DMS 273 treated with DMSO at 0.1 percent for 48 hours (cell line): ENCODE measurements around the gene VANGL1.

ENCODE experiments used
- DNase-seq: peaks from one replicate; lab custom pipeline; 2025; lab: John Stamatoyannopoulos, UW

Gene VANGL1

DNA sequence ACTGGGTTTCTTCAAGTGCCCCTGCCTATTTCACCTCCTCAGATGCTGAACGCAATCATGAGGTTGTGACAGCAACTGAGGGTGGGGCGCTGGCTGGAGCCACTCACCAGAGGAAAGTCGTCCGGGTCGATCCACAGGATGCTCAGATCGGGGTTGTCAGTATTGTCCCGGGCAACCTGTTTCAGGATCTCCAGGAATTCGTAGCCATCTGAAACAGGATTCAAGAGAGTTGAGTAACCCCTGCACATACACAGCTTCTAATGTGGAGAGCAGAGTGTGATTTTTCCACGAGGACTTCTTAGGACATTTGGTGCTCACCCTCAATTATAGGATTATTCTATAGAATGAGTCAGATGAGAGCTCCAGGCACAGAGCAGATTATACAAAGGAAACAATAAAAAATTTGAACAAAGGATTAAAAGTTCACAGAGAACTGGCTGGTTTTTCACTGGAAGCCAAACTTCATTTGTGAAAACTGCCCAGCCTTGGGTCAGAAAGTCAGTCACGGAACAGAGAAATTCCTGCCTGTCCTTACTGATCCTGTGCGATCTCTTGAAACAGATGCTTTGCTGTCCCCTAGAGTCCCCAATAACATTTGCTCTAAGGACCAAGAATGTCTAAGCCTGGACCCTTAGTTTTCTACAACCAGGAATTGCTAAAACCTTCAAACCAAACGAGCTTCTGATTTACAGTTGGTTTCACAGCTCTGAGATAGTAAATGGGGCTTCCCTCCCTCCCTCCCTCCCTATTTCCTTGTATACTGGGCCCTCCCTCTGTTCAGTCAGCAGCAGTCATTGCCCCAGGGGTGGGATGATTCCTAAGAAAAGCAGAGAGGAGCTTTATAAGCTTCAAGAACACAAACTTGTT lies 63.5 kb downstream of the VANGL1 start:
- no peak for DNase-seq

DNA sequence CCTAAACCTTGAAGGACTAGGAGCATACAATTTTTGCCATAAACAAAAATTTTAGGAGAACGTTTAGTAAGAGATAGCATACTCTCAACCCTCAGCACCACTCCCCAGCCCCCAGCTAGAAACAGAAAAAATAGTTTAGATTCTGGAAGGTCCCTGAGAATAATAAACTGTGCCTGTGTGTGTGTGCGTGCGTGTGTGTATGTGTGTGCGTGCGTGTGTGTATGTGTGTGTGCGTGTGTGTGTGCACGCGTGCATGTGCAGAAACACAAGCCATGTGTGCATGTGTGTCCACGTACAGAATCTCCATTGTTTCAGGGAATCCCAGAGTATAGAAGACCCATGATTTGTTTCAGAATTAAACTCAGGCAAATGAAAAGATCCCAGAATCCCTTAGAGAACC lies 64.2 kb downstream of the VANGL1 start:
- no peak for DNase-seq

DNA sequence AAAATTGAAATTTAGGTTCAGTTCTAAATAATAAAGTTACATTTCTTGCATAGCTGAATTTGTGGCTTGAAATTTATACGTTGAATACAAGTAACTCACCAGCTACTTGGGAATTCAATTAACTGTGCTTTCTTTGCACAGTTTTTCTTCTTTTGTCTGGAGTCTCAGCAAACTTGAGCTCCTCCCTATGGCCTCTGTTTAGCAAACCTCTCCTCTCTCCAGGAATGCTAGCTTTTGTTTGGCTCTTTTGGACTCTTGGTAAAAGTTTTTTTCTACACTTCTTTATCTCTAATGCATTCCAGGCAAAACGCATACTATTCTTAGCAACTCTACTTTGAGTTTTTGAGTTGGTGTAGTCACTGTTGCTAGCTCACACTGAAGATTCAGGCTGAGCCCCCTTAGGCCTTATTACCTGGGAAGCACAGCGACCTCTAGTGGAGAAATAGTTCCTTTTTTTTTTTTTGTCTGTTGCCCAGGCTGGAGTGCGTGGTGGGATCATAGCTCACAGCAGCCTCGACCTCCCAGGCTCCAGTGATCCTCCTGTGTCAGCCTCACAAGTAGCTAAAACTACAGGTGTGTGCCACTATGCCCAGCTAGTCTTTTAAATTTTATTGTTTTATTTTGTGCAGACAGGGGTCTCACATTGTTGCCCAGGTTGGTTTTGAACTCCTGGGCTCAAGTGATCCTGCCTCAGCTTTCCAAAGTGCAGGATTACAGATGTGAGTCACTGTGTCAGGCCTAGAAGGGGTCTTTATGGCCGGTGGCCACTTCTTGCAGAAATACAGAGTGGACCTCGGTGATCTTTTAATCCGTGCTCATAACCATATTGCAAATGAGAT lies 65.0 kb downstream of the VANGL1 start:
- peak; percentile 6 for DNase-seq

DNA sequence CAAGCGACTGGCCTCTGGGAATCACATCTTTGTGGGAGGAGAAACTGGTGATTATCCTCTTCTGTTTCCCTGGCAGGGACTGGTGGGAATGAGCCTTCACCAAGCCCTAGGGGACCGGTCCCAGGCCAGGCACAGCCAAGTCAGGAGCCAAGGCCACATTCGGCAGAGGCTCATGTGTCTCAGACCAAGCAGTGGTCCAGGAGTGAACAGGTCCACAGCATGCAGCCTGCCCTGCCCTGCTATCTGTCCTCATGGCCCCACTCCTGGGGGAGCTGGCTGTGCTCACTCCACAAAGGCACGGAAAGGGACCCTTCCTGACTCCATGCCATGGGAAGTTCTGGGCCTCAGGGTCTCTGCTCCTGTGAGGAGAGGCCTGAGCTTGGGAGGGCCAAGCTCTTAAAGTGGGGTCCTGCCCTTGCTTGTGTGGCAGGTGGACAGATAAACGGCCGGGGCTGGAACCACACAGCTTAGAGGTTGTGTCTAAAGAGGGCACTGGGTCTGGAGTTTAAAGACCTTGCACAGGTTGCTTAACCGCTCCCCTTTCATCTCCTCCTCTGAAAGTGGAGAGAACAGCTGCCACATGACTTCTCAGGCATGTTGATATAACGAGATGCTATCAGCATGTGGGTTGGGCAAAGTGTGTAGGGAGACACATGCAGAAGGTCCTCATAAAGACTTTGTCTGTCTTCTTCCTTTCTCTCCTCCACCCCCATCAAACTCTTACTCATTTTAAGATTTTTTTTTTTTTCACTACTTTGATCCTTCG lies 69.3 kb downstream of the VANGL1 start:
- DNase-seq, result no peak

DNA sequence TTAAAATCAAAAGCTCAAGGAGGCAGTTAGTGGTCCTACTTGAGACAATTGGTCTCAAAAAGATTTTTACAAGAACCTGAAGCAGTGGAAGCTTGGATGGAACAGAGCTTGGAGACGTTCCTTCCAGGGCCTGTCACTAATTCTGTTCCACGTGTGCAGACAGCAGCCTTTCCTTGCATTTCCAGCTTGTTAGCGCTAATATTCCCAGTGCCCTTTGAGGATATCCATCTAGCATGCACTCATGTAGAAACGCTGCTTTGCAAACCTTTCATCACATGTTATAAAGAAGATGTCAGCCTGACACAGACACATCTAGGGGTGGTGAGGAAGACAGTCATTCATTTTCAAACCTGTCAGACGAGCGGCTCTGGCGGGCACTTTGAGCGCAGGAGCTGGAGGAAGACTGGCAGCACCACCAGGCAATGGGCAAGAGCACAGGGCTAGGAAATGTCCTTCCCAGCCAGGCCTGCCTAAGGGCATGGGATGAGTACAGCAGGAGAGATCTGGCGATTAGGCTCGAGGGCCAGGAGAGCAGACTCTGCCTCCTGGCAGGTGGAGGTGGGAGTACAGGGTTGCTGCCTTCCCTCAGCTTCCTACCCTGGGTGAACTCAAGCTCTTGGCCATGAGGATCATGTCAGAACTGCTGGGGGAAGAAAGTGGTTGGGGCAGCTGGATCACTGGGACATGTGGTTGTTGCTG lies 71.3 kb downstream of the VANGL1 start:
- no peak for DNase-seq

DNA sequence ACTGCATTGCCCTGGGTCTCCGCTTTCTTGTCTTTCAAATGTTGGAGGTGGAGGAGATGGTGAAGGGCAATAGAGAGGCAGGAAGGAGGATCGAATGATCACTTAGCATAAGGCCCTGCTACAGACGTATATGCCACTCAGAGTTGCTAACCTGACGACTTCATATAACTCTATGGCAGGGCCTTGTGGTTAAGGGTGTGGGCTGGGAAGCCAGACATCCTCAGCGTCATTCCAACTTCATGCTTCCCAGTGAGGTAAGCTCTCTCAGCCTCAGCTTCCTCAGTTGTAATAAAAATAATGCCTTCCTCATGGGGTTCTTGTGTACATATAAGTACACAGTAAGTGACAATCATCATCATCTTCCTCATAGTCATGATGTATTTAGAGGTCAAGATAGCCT lies 72.1 kb downstream of the VANGL1 start:
- DNase-seq, result no peak

DNA sequence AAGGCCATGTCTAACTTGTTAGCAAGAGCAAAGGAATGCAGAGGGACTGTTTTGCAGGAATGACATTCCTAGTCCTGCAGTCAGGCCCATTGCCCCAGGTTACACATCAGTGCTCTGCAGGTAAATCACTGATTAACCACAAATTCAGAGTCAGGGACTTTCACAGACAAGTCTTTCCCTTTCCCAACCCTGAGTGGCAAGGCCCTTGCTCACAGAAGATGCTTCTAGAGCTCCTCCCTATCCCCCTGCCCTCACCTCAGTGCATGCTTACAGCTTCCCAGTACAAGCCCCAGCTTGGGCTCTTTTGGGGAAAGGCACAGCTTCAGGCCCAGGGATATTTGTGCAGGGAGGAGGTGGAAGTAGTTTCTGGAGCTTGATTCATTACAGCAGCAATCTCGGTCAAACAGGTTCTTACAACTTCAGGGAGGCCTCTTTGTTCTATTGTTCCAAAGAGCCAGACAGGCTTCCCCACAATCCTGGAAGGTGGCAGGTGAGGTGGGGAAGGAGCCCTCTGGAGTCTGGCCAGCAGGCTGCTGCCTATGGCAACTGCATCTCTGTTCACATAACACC lies 72.9 kb downstream of the VANGL1 start:
- no peak for DNase-seq

DNA sequence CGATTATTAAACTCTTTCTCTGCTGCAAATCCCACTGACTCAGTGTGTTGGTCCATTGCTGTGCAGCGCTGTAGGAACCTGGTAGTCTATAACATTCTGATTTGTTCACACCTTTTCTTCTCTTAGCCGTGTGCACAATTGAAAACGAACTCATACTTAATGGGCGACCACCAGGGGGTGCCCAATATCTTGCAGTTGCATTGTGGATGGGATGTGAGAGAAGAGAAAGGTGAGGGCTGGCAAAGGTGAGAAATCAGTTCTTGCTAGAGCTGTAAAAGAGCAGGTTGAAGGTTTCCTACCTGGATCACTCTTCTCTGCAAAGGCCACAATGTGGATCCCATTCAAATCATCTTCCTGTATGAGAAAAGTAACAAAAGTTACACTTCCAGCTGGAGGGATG lies 75.8 kb downstream of the VANGL1 start:
- DNase-seq, result no peak

DNA sequence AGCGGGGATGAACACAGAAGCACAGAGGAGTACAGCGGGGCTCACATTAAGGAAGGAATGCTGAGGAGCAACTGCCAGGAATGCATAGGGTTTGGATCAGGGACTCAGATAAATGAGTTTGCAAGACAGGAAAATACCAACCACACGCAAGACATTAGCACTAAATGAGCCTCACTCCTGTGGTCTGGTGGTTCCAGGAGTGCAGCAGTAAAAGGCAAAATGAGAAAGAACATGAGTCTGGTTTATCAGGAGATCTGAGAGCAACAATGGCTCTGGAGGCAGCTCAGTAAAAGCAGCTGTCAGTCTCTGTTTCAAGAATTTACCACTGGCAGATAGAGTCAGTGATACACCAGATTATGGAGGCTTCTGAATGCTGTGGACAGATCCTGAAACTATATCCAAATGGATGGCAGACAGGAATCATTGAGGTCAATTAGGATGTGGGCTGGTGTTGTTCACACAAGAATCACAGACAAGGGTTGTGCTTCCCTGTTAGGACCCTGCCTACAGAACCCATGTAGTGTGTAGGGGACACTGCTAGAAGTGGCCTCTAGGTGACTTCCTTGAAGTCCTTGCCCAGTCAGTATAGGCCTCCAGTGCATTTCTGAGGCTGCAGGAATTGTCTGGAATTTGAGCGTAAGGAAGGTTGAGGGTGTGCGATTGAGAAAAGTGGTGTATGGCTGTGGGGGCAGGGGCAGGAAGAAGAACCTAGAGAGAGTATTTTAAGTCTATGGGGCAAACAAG lies 76.4 kb downstream of the VANGL1 start:
- no peak for DNase-seq

DNA sequence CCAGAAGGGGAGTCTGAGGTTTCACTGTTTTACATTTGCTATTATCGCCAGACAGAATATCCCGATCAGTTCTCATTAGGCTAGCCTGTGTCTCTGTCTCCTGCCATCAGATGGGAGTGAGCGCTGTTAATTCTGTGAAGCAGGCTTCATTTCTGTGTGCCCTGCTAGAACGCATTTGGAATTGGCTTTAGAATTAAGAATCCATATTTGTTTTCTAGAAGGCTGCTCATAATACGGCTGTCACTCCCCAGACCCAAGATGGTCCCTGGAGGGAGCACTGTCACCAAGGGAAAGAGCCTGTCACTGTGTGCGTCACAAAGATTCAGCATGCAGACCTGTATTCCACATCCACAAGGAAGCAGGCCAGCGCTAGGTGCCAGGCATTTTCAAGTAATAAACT lies 77.5 kb downstream of the VANGL1 start:
- DNase-seq, result no peak

DNA sequence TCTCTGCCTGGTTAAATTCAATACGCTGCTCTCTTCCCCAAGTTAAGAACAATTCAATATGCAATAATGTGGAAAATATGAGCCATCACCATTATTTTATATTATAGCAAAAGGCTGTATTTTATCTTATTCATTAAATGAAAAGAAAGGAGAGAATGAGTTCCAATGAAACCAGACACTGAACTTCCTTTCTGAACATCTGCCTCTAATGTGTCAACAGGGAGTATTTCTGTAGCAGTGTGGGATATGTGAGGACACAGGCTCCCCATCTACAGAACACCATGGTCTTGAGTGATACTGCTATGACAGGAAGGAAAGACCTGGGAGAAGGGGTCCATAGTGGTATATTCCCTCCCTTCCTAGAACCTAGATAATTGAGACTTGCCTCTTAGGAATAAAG lies 80.5 kb downstream of the VANGL1 start:
- no peak for DNase-seq

DNA sequence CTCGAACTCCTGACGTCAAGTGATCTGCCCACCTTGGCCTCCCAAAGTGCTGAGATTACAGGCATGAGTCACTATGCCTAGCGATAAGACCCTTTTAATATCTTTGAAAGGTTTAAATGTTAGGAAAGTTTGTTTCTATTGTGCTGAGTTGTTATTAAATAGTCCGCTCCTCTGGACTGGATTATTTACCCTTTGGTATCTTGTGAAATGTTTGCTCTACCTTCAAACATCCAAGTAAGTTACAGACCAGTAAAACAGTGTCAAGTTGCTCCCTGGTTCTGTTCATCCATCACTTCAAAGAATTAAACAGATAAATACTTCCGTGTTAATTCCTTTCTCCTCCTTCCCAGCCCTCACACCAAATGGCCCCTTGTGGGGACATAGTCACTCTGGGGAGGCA lies 82.0 kb downstream of the VANGL1 start:
- DNase-seq, result no peak

DNA sequence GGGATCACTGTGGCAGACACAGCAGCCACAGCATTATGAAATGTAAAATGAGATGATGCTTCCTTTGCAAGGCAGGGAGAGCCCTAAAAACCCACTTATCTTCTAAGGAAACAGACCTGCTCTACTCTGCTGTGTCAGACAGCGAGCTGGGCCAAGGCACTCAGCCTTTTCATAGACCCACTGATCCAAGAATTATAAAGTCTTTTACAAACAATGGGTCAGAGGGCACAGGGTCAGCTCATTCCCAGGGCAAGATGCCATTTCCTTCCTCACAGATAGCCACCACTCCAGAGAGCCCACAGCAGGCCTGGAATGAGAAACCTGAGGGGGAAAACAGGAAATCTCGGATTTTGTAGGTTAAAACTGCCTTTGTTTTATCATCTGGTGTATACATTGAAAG lies 83.8 kb downstream of the VANGL1 start:
- no peak for DNase-seq

DNA sequence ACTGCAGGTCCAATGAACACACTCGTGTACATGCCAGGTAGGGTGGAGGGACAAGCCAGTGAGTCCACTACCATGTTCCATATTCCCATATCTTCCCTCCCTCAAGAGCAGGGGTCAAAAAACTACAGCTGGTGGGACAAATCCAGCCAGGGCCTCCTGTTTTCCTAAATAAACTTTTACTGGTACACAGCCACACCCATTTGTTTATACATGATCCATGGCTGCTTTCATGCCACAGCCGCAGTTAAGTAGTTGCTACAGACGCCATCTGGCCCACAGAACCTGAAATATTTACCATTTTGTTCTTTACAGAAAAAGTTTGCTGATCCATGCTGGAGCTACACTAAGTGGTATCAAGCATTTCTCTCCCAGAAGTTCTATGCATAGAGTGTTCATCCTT lies 84.4 kb downstream of the VANGL1 start:
- DNase-seq, result no peak

DNA sequence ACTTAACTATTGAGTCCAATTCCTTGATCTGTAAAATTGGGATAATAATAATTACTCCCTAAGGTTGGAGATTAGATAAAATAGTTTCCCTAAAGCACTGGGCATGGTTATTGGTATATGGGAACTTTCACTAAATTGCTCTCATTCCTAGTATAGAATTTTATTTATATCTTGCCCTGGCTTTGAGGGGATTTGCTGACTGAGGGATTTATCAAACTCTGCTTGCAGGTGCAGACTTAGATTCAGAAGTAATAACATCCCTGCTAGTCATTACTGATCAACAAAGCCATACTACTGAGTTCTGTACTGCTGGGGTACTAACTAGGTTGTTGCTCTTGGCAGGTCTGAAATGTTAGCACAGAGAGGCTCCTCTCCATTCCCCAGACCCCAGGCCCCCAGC lies 84.8 kb downstream of the VANGL1 start:
- no peak for DNase-seq

DNA sequence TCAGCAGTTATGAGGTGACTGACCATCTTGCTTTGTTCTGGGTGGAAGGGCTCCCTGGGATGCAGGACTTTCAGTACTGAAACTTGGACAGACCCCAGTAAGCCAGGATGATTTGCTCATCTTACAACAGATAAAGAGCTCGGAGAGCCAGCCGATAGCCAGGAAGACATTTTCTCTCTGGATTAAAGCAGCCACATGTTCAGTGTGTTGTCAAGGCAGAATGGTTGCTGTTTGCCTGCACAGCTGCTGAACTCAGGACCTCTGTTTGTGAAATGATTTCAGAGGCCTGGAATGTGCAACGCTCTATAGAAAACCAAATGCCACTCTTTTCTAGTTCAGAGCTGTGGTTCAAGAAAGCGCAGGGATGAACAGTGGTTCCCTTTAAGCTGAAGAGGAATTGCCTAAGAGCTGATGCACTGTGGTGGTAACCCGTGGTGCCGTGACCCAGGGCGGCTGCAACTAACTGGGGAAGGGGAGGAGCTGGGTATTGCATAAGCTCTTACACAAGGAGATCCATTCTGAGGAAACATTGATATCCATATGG lies 86.0 kb downstream of the VANGL1 start:
- DNase-seq, result no peak

DNA sequence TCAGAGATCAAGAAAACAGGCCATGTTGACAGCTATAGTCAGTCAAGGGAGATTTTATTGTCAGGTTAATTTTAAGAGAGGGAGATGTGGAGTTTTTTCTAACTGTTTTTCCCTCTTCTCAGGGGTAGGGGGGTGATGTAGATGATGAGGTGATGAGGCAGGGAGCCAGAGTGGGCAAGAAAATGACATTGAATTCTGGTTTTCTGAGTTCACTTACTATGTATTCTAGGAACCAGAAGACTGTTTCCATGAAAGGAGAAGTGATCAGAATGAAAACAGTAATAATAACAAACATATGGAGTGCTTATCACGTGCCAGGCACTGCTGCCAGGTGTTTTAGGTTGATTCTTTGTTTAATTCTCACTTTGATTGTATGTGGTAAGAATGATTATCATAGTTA lies 86.6 kb downstream of the VANGL1 start:
- DNase-seq, result no peak

DNA sequence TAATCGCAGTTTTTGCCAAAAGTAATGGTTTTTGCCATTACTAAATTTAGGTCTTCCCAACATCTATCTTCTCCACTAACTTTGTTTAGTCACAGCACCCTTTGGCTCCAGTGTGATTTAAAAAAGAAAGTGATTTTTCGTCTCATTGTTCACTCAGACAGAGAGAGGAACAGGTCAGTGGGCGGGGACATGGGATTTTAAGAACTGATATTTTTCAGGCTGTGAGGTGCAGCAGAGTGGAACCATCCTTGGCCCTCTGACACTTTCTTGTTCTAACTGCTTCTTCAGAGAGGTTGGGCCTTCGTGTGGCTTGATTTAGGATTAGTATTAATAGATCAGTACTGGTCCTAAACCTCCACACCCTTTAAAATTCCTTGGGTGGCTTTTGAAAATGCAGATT lies 88.0 kb downstream of the VANGL1 start:
- no peak for DNase-seq

DNA sequence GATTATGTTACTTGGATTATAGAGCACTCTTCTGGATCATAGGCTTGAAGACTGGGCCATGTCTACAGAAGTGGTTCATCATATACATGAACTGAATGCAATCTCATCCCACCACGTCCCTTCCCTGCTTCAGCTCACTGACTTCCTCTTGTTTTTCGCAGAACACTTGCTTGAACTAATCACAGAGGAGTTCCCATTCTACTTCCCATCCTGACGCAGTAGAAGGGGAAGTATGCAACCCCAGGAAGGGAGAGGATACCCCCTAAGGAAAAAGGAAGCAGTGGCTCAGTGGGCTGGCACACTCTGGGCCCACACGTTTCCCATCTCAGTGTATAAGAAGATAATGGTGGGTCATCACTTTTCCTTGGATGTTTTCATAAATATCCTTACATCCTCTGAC lies 90.5 kb downstream of the VANGL1 start:
- DNase-seq, result no peak

DNA sequence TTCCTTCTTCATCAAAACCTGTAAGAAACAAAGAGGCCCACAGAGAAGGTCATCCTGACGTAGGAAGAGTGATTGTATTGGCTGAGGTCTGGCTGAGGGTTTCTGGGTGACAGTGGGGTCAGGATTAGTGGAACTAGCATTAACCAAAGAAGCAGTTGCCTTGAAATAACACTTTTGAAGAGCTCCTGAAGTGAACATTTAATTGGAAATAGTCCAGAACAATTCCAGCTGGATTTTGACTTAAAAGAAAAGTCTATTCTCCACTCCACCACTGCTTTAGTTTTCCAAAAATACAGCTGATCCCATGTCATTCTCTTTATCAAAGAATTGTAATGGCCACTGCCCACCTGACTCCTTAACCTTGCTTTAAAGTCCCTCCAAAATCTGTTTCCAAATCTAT lies 99.0 kb downstream of the VANGL1 start:
- DNase-seq, result no peak
